ENCODE results near the gene SAMM50. TPM values are rescaled to one million over a fixed set of nuclear protein-coding genes. Genes with fewer than 3 reads are reported as not detected.
A peak's percentile ranks its signal among the peaks of the same experiment; 100 is the strongest.

Gene SAMM50
- total RNA-seq, 1 donor from 2014 or later, result 49.4 TPM

DNA sequence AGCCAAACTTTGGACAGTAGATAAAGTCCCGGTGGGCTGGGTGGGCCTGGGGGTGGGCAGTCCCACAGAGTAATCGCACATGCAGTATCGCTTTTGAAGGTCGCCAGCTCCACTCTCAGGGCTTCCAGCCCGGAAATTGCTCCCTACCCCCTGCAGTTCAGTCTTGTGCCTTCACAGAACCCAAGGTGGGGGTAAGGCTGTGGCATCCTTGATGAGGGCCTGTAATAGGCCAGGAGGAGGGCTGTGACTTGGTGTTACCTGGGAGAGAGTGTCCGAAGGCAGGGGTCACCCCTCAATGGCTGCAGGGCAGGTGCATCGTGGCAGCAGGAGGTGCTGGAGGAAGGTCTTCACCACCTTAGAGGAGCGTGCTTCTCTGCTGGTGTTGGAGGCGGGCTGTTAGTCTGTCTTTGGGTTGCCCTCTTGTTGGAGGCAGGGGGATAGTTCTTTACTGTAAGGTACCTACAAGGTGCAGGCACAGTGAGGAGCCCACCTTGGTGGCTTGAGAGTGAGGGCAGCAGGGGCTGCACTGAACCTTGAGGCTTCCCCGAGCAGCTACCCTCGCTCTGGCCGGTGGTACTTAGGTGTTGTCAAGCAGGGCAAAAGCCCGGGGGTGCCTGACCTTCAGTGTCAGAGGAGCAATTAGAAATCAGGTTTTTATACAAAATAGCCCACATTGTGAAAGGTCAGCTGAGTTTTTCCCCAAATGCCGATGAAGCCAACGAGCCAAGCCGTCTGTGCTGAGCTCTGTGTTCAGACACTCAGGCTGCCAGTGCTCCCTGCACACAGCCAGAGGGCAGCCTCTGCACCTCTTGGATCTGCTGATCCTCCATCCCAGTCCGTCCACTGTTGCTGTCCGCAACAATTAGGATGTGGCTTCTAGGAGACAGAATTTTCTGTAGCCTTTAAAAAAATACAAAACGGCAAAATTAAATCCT is 21.9 kb downstream of the SAMM50 start:
- peak; percentile 84 for DNase-seq (ENCODE audit: low spot score)

DNA sequence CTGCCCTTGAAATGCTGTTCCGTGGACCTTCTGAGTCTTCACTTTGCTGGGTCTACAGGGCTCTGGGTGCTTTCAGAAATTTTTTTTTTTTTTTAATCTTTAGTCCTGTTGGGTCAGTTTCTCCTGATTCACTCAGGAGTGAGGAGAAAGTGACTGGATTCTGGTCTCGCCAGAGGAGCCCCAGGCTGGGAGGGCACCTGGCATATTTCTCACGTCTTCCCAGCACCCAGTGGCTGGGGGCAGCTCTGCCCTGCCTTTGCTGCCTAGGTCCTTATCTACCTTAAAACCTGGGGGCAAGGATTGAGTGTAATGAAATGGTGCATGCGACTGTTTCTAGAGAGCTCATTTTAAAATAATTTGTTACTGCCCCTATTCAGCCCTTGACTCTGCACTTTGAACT is 23.3 kb downstream of the SAMM50 start:
- peak; percentile 37 for DNase-seq (ENCODE audit: low spot score)

DNA sequence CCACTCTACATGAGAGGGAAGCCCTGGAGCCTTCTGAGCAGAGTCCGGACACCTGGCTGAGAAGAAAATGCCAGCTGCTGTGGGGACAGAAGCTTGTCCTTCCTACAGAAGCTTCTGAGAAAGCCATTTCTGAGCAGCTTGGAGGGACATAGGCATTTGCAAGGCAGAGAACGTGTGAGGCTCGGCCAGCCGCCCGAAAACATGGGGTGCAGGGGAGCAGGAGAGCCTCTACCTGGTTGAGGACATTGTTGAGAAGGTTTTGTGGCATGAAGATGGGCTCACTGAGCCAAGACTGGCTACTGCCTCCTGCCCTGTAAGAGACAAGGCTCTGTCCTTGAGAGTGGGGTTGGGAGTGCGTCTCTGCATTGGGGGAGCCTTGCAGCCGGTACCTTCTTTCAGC is 25.3 kb downstream of the SAMM50 start:
- DNase-seq (ENCODE audit: low spot score), result peak; percentile 57

DNA sequence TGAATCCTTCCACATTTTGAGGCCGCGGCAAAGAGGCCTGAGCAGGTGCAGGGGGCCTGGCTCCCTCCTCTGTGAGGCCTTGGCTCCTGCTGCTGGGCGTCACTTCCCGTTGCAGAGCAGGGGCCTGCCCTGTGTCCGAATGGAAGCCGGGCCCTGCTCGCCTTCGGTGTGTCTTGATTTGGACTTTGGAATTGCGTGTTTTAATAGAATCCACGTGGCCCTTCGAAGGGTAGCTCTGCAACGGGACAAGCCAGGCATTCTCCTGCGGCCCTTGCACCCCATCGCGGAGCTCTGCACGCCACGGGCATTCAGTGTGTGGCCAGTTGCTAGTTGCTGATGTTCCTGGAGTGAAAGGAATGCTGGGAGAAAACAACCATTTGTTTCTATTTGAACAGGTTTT is 25.8 kb downstream of the SAMM50 start:
- peak; percentile 53 for DNase-seq (ENCODE audit: low spot score)

DNA sequence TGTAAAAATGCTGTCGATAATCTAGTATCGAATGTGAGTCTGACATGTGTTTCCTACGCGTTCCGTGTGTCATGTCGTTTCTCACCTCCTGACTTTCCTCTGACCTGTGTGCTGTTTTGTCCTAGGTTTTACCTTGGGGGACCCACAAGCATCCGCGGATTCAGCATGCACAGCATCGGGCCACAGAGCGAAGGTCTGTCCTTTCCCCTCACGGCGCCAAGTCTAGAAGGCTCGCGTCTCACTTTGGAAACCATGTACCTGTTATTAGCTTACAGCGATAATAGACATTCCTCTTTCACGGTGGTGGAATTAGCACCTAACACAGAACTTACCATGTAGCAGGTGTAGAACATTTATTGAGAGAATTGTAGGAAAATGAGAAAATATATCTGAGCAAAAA is 28.6 kb downstream of the SAMM50 start:
- peak; percentile 41 for DNase-seq (ENCODE audit: low spot score)

DNA sequence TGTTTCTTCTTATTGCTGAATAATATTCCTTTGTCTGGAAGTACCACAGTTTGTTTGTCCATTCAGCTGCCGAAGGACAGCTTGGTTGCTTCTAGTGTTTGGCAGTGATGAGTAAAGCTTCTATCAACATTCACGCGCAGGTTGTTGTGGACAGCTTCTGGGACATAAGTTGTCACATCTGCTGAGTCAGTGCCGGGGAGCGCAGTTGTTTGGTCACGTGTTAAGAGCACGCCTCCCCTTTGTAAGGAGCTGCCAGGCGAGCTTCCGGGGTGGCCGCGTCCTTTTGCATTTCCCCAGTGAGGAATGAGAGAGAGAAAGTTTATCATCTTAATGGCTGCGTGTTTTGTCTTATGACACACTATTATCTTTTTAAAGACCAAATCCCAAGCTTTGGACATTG is 30.3 kb downstream of the SAMM50 start:
- DNase-seq (ENCODE audit: low spot score), result peak; percentile 55

DNA sequence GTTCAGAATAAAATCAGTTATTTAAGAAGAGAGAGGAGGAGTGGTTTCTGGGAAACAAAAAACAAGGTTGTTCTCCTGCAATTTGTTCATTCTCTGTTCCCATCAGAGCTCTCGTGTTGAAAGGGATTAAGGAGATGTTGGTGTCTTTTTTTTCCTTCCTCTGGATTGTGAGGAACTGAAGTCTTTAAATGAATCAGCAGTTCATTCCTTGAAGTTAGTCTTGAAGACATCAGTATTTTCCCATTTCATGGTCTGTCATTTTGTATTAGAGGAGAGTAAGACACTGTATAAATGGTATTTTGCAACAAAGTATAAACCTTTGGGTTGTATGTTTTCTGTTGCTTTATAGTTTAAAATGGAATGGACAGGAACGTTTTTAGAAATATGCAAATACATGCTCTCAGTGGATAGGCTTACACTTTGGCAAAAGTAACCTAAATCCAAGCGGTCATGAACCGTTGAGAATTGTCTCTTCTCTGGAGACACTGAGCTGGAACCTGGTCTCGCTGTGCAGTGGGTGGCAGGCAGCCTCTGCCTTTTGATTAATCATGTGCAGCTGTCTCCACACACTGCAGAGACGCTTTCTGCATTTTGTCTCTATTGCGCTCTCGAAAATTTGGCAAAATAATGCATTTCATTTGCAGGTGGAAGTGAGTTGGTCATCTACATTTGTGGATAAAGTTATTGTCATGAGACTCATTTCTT is 33.0 kb downstream of the SAMM50 start:
- peak; percentile 16 for DNase-seq (ENCODE audit: low spot score)

DNA sequence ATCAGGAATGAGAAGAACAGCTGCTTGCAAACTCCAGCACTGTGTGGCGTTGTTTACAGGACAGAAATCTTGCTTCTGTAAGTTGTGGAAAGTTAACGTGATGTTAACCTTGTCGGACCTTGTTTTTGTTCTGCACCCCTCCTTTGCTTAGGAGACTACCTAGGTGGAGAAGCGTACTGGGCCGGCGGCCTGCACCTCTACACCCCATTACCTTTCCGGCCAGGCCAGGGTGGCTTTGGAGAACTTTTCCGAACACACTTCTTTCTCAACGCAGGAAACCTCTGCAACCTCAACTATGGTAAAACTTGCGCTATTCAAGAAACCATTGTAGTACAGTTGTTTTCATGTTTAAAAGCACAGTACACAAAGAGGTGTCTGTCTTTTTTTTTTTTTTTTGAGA is 33.7 kb downstream of the SAMM50 start:
- DNase-seq (ENCODE audit: low spot score), result peak; percentile 49

DNA sequence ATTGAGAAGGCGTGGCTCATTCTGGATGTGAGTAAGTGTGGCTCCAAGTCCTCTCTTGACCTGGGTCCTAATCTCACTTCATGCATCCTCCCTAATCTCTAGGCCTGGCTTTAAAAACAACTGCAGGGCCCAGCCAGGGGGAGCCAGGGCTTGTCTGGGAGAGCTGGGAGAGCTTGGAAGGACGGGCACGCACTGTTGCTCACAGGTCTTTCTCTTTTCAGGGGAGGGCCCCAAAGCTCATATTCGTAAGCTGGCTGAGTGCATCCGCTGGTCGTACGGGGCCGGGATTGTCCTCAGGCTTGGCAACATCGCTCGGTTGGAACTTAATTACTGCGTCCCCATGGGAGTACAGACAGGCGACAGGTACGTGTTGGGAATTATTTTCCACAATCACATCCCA is 34.8 kb downstream of the SAMM50 start:
- DNase-seq (ENCODE audit: low spot score), result peak; percentile 80

DNA sequence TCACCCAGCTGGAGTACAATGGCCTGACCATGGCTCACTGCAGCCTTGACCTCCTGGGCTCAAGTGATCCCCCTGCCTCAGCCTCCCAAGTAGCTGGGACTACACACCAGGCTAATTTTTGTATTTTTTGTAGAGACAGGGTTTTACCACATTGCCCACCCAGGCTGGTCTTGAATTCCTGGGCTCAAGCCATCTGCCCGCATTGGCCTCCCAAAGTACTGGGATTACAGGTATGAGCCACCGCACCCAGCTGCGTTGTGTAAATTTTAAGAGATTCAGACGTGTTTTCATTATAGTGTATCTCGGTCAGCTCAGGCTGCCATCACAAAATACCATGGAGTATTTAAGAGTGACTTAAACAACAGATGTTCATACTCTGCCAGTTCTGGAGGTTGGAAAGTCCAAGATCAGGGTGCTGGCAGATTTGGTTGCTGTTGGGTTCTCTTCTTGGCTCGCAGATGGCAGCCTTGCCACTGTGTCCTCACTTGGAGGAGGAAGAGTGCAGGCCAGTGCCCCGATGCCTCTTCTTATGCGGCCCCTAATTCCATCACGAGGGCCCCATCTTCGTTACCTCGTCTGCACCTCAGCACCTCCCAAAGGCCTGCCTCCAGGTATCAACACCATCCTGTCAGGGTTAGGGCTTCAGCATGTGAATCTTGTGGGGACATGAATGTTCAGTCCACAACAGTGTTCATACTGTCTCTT is 36.2 kb downstream of the SAMM50 start:
- DNase-seq (ENCODE audit: low spot score), result peak; percentile 62

DNA sequence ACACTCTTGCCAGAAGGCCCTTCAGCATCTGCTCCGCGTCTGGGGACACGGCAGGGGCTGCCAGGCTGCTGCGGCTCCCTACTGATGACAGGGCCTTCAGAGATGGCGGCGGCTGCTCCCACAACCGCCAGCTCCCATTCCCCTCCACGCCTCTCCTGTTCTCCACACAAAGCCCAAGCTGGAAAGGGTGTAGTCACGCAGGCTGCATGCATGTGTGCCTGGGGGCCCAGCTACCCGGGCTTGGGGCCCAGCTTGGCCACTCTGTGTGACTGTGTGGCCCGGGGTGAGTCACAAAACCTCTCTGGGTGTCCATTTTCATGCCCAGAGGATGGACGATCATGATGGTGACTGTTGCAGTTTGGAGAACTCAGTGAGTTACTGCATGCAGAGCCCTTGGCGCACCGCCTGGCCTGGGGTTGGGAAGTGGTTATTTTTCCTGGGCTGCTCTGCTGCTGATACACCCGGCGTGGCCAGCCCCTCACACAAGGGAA is 37.1 kb downstream of the SAMM50 start:
- peak; percentile 88 for DNase-seq (ENCODE audit: low spot score)

DNA sequence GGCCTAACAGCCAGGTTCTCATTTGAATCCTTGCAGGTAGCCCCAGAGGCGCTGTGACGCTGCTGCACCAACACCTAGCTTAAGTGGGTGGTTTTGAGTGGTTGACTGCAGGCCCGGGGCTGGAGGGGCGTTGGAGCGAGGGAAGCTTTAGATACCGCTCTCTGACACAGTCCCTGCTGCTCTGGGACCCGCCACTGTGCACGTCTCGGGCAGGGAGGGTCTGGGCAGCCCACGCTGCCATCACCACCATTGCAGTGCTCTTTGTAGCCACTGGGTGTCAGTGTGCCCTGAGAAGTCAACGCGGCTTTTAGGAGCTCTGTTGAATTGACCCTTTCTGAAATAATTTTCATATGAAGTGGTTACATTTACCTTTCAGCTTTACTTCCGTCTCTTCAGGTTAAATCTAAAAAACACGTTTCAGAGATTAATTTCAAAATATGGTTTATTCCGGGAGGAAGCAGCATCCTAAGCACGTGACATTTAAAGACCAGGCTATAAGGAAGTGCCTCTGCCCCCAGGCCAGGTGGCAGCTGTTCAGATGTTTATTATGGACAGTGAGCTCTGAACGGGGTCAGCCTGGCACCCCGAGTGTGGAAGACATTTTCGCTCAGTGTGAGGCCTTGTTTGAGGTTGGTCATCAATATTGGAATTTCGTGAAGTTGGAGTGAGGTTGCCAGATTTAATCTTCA is 38.0 kb downstream of the SAMM50 start:
- peak; percentile 59 for DNase-seq (ENCODE audit: low spot score)

DNA sequence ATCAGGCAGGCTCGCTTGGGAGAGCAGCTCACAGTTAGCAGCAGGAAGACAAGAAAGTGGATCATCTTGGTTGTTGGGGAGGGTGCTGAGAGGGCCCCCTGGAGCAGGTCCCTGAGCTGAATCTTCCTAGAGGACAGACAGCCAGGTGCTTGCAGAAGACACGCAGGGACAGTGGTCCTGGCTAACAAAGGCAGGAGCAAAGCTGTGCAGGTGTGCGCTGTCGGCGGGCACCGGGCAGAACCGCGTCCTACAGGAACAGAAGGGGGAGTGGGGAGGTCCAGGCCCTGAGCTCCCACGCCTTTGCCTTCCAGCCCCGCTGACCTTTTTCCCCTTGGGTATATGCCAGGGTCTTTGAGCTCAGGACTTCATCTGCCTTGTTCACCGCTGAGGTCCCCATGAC is 38.8 kb downstream of the SAMM50 start:
- DNase-seq (ENCODE audit: low spot score), result peak; percentile 72

DNA sequence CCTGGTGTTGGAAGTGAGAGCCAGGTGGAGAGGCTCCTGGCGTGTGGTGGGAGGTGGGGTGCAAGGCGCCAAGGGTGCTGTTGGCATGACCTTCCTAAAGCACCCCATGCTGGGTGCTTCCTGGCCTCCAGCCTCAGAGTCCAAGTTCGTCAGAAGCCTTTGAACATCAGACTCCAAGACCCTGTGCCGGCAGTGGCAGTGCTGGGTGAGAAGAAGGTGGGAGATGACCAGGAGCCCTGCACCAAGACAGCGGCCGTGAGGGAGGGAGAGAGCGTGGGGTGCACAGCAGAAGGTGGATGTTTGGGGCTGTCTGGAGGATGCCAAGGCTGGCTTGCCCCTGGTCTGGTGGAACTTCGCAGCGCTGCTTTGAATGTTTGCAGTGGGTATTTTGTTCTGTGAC is 39.2 kb downstream of the SAMM50 start:
- peak; percentile 55 for DNase-seq (ENCODE audit: low spot score)

DNA sequence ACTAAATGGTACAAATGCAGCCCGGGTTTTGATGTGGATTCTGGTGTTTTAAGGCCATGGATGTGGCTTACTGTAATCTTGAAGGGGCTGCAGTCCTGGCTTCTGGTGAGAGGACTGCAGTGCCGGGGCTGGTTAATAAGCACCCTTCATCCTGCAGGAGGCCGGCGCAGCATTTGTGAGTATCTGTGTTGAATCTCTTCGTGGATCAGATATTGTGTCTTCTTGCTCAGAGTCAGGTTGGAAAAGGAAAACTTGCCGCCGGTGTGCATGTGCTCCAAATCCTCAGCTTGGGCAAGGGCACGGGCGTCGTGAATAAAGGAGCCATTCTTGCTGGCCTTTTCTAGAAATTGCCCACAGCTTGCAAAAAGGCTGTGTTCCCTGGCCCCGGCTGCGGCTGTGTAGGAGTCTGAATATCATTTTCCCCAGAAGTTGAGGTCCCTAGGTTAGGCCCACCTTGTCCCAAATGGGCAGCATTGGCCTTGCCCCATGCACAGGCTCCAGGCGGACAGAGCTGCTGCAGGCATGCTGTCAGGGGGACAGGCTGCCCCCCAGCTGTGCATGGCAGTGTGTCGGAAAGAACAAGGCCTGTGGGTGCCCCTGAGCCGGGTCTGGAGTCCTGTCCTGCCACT is 39.9 kb downstream of the SAMM50 start:
- DNase-seq (ENCODE audit: low spot score), result peak; percentile 86

DNA sequence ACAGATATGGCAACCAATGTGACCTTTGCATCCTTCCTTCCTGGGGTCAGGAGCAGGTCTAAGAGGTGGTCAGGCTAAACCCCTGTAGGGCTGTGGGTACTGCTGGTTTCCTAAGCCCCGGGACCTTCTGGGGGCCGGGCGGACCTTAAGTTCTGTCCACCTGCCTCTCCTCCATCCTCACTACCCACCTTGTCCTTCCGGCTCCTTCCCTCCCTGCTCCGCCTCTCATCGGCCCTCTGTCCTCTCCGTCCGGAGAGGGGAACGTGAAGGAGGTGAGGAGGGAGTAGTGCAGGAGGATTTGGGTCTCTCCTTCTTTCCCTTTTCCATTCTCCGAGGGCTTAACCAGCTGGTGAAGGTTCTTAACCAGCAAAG is 40.5 kb downstream of the SAMM50 start:
- no peak for DNase-seq (ENCODE audit: low spot score)

DNA sequence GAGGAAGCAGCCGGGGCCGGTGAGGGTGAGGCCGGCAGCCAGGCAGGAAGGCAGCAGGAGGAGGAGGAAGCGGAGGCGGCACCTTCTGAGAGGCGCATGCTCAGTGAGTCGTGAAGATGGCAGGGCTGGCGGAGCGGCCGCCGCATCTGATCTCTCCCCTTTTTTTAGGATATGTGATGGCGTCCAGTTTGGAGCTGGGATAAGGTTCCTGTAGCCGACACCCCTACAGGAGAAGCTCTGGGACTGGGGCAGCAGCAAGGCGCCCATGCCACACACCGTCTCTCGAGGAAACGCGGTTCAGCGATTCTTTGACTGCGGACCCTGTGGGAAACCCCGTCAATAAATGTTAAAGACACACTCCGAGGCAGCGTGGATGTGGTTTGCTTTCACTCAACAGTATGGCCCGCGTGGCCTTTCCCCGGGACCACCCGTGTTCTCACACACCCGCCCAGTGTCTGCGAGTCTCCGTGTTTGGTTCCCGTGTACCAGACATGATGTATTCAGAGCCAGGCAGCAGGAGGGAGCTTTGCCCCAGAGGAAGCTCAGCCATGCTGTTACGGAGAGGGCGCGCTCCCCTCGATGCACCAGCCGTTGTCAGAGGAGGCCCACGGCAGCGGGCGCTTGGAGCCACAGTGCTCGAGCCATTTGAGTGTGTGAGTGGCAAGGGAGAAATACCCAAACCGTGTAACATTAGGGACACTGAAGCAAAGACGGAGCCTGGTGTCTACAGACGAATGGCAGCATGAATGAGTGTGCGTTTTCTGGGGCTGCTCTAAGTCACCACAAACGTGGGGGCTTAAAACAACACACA is 41.1 kb downstream of the SAMM50 start:
- DNase-seq (ENCODE audit: low spot score), result peak; percentile 91

DNA sequence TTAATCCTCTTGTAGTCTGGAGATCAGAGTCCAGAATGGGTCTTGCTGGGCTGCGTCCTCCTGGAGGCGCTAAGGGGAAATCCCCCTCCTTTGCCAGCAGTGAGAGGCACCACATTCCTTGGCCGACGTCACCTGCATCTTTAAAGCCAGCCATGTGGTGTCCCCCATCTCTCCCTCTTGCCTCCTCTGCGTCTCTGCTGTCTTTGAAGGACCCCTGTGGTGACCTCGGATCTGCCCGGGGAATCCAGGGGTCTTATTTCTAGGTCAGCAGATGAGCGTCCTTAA is 41.7 kb downstream of the SAMM50 start:
- no peak for DNase-seq (ENCODE audit: low spot score)

DNA sequence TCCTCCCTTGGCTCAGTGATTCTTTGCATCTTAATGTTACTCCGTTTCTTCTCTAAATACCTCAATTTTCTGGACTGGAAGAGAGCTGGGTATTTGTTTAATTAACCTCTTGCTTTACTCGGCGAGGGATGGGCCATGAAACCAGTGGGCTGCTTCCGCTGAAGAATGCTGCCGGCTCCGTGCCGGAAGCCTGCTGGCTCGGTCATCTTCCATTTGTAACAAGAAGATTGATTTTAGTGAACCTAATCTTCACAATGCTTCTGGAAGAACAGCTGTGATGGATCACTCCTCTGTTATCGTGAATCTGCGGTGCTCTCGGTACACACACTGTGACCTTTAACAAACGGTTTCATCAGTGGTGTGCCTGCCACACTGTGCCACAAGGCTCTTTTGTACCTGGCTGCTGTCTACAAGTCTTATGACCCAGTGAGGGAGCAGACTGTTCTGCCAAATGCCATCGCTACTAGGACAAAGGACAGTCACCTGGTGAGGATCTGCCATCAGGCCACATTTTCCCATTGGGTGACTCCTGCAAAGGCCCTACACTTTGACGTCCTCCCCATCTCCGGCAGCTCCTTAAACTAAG is 43.5 kb downstream of the SAMM50 start:
- no peak for DNase-seq (ENCODE audit: low spot score)

DNA sequence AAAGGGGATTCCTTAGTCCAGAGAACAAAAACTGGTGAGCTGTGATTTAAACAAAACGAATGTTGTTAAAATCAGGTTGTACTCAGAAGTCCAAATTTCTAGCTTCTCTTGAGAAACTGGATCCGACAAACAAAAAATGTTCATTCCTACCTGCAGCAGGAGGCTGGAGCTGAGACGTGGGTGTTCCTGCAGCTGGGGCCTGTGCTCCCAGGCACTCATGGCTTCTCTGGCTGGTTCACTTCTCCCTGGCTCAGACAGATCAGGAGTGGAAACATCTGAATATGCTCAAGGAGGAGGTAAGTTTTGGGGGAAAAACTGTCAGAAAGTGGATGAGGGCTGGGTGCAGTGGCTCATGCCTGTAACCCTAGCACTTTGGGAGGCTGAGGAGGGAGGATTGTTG is 44.1 kb downstream of the SAMM50 start:
- no peak for DNase-seq (ENCODE audit: low spot score)

Data from mesenteric fat pad (tissue), 1 donor.